Neural cell (in vitro differentiated cells): ENCODE data around the gene RABGAP1L.

Experiments
- POLR2AphosphoS5 ChIP-seq: IDR thresholded peaks from 2 replicates; pipeline ENCODE4 v1.6.1; 2012
- TF ChIP-seq, protein P1 (sequence below): fragments of 450-650 bp; IDR thresholded peaks from 2 replicates; pipeline ENCODE4 v1.5.1; 2014; ENCODE audit warnings: antibody characterized with exemption, mild to moderate bottlenecking, moderate library complexity; ENCODE audit not compliant: poor library complexity, severe bottlenecking

DNA sequence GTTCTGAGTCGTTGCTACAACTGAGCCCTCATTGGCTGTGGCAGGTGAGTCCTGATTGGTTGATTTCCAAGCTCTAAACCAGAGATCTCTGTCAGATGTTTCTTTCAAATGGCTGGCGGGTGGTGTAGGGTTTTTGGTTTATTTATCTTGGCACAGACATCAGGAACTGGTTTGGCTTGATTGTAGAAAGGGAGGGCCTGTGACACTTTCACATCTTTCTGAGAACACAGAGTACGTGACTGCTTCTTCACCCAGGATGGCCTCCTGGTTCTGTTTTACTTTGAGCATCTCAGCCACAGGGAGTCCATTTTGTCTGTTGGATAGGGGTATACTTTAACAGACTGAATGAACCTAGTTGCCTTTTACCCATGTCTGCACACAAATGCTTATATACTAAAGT, 199.0 kb downstream of the RABGAP1L start:
- TF ChIP-seq, protein P1, sequence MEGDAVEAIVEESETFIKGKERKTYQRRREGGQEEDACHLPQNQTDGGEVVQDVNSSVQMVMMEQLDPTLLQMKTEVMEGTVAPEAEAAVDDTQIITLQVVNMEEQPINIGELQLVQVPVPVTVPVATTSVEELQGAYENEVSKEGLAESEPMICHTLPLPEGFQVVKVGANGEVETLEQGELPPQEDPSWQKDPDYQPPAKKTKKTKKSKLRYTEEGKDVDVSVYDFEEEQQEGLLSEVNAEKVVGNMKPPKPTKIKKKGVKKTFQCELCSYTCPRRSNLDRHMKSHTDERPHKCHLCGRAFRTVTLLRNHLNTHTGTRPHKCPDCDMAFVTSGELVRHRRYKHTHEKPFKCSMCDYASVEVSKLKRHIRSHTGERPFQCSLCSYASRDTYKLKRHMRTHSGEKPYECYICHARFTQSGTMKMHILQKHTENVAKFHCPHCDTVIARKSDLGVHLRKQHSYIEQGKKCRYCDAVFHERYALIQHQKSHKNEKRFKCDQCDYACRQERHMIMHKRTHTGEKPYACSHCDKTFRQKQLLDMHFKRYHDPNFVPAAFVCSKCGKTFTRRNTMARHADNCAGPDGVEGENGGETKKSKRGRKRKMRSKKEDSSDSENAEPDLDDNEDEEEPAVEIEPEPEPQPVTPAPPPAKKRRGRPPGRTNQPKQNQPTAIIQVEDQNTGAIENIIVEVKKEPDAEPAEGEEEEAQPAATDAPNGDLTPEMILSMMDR: no peak
- TF ChIP-seq POLR2AphosphoS5: no peak
